KMS-11 (cell line): ENCODE measurements around the gene SMURF1.

ENCODE experiments used
- H2AFZ ChIP-seq: fragments of 200-600 bp; sonication (generic); 2 replicates; pipeline ENCODE4 v1.6.1; 2016; ENCODE audit warnings: antibody characterized with exemption, mixed run types, low read depth
- H3K27ac ChIP-seq: fragments of 200-600 bp; sonication (generic); 2 replicates; pipeline ENCODE4 v1.6.1; 2016; ENCODE audit warnings: mild to moderate bottlenecking, mixed run types
- H3K27me3 ChIP-seq: fragments of 200-600 bp; sonication (generic); 2 replicates; pipeline ENCODE4 v1.6.1; 2017; ENCODE audit warnings: mild to moderate bottlenecking, low read depth, mixed run types, moderate library complexity; ENCODE audit not compliant: insufficient read depth
- H3K36me3 ChIP-seq: fragments of 200-600 bp; sonication (generic); 2 replicates; pipeline ENCODE4 v1.6.1; 2017; ENCODE audit warnings: mild to moderate bottlenecking, mixed run types; ENCODE audit not compliant: insufficient read depth
- H3K4me1 ChIP-seq: fragments of 200-600 bp; sonication (generic); 2 replicates; pipeline ENCODE4 v1.6.1; 2016; ENCODE audit warnings: mild to moderate bottlenecking, low read depth, mixed run types; ENCODE audit not compliant: poor library complexity, severe bottlenecking
- H3K4me2 ChIP-seq: fragments of 200-600 bp; sonication (generic); 2 replicates; pipeline ENCODE4 v1.7.0; 2016; ENCODE audit warnings: mild to moderate bottlenecking, mixed run types
- H3K4me3 ChIP-seq: fragments of 200-600 bp; sonication (generic); IDR thresholded peaks from 2 replicates; pipeline ENCODE4 v1.6.1; 2017; ENCODE audit warnings: low read depth, low read length, mixed read lengths; ENCODE audit not compliant: insufficient read depth
- H3K79me2 ChIP-seq: fragments of 200-600 bp; sonication (generic); 2 replicates; pipeline ENCODE4 v1.6.1; 2016; ENCODE audit warnings: low read depth, mixed run types; ENCODE audit not compliant: insufficient read depth
- H3K9ac ChIP-seq: fragments of 200-600 bp; sonication (generic); 2 replicates; pipeline ENCODE4 v1.6.1; 2016; ENCODE audit warnings: mild to moderate bottlenecking, mixed run types
- H4K20me1 ChIP-seq: fragments of 200-600 bp; sonication (generic); 2 replicates; pipeline ENCODE4 v1.6.1; 2016; ENCODE audit warnings: mild to moderate bottlenecking, mixed run types; ENCODE audit not compliant: insufficient read depth
- CTCF ChIP-seq: fragments of 200-600 bp; sonication (generic); conservative IDR thresholded peaks from 2 replicates; pipeline ENCODE4 v1.6.1; 2017; ENCODE audit warnings: low read depth, mild to moderate bottlenecking, antibody characterized with exemption, low read length, moderate library complexity, mixed read lengths

SMURF1 gene

GRCh38 chr7:99129001-99129400 is 14.9 kb downstream of the SMURF1 start:
- no peak overlapping the region for H3K27ac ChIP-seq
- no peak overlapping the region for H3K4me3 ChIP-seq
- H3K4me1 ChIP-seq: peaks cover 9% of the 10 kb centered on the region
- no peak overlapping the region for H3K9ac ChIP-seq
- no peaks in the 10 kb centered on the region for H3K27me3 ChIP-seq
- H3K4me2 ChIP-seq: no peak overlapping the region
- H4K20me1 ChIP-seq: peaks cover 9% of the 10 kb centered on the region; the same call in 1 of the 2 replicates
- H3K36me3 ChIP-seq: no peaks in the 10 kb centered on the region
- H2AFZ ChIP-seq: no peak overlapping the region
- peaks cover 84% of the 10 kb centered on the region for H3K79me2 ChIP-seq
- no peak for TF ChIP-seq CTCF

- H3K4me1 ChIP-seq: peaks cover 2% of the 10 kb centered on the region
- no peak overlapping the region for H3K4me3 ChIP-seq
- H3K36me3 ChIP-seq: no peaks in the 10 kb centered on the region
- H3K27ac ChIP-seq: no peak overlapping the region
- H3K4me2 ChIP-seq: no peak overlapping the region
- no peak for TF ChIP-seq CTCF
- no peak overlapping the region for H2AFZ ChIP-seq
- no peak overlapping the region for H3K9ac ChIP-seq
- H3K27me3 ChIP-seq: no peaks in the 10 kb centered on the region
- H4K20me1 ChIP-seq: peaks cover 9% of the 10 kb centered on the region; the same call in 1 of the 2 replicates
- H3K79me2 ChIP-seq: peaks cover 84% of the 10 kb centered on the region
These were observed 15.6 kb downstream of the SMURF1 start for GRCh38 chr7:99128076-99128950.

- H4K20me1 ChIP-seq: peaks cover 9% of the 10 kb centered on the region; the same call in 1 of the 2 replicates
- no peaks in the 10 kb centered on the region for H3K4me1 ChIP-seq
These were observed 16.3 kb downstream of the SMURF1 start for GRCh38 chr7:99127636-99128035.

GRCh38 chr7:99126921-99127553 is 16.9 kb downstream of the SMURF1 start:
- H3K4me1 ChIP-seq: no peaks in the 10 kb centered on the region
- H2AFZ ChIP-seq: no peak overlapping the region
- H3K27ac ChIP-seq: no peak overlapping the region
- H3K9ac ChIP-seq: no peak overlapping the region
- no peak overlapping the region for H3K4me3 ChIP-seq
- peaks cover 79% of the 10 kb centered on the region for H3K79me2 ChIP-seq
- H3K36me3 ChIP-seq: no peaks in the 10 kb centered on the region
- peaks cover 9% of the 10 kb centered on the region; the same call in 1 of the 2 replicates for H4K20me1 ChIP-seq
- TF ChIP-seq CTCF: no peak
- no peaks in the 10 kb centered on the region for H3K27me3 ChIP-seq
- H3K4me2 ChIP-seq: no peak overlapping the region

More at GRCh38 chr7:99127636-99128035, 16.3 kb downstream of the SMURF1 start:
- no peak for TF ChIP-seq CTCF
- no peaks in the 10 kb centered on the region for H3K36me3 ChIP-seq
- H3K27me3 ChIP-seq: no peaks in the 10 kb centered on the region
- no peak overlapping the region for H3K4me3 ChIP-seq
- H3K4me2 ChIP-seq: no peak overlapping the region
- H3K79me2 ChIP-seq: peaks cover 84% of the 10 kb centered on the region
- no peak overlapping the region for H3K27ac ChIP-seq
- no peak overlapping the region for H3K9ac ChIP-seq
- no peak overlapping the region for H2AFZ ChIP-seq
